GM12878 (cell line): Measurements from ENCODE around the gene CFB. TPM values are rescaled to one million over a fixed set of nuclear protein-coding genes. Genes with fewer than 3 reads are reported as not detected.

ENCODE experiments used
- BCL3 ChIP-seq: IDR thresholded peaks from 2 replicates; pipeline ENCODE4 v1.6.1; 2011; ENCODE audit warnings: borderline replicate concordance, low read depth, mild to moderate bottlenecking, moderate library complexity, low read length; ENCODE audit not compliant: insufficient read depth, poor library complexity, severe bottlenecking
- CBX3 ChIP-seq: fragments of 200-600 bp; sonication (generic); IDR thresholded peaks from 2 replicates; pipeline ENCODE4 v1.6.1; 2016; ENCODE audit warnings: low read depth, borderline replicate concordance
- CHD1 ChIP-seq: IDR thresholded peaks from 2 replicates; pipeline ENCODE4 v1.6.1; 2012; ENCODE audit warnings: low read depth, low read length, improper control_type of control experiment
- CHD2 ChIP-seq: IDR thresholded peaks from 2 replicates; pipeline ENCODE4 v1.6.1; 2011; ENCODE audit warnings: low read depth, low read length, improper control_type of control experiment, borderline replicate concordance
- CTCF ChIP-seq, 3 experiments: IDR thresholded peaks in 2 of 3; conservative IDR thresholded peaks in 1 of 3; 2 replicates each; pipeline ENCODE4 v1.5.1; 2011; ENCODE audit warnings: low read depth in 3 of 3, low read length in 3 of 3, mild to moderate bottlenecking in 3 of 3, control low read depth in 2 of 3, moderate library complexity in 2 of 3, inconsistent platforms in 1 of 3, mixed read lengths in 1 of 3; ENCODE audit not compliant: control insufficient read depth in 2 of 3, insufficient read depth in 1 of 3; ENCODE audit errors: extremely low read depth in 1 of 3
- EGR1 ChIP-seq, 2 experiments: IDR thresholded peaks; 1 replicate in 1 of 2; 2 replicates in 1 of 2; pipeline ENCODE4 v1.6.1; 2011 to 2012; ENCODE audit warnings: low read depth in 2 of 2, low read length in 2 of 2, borderline replicate concordance in 1 of 2, mild to moderate bottlenecking in 1 of 2, moderate library complexity in 1 of 2
- ELK1 ChIP-seq: IDR thresholded peaks from 2 replicates; pipeline ENCODE4 v1.6.1; 2012; ENCODE audit warnings: low read depth, low read length, improper control_type of control experiment
- HDAC6 ChIP-seq: fragments of 200-600 bp; sonication (generic); IDR thresholded peaks from one replicate; pipeline ENCODE4 v1.8.0; 2017; ENCODE audit warnings: antibody characterized with exemption; ENCODE audit not compliant: unreplicated experiment
- HSF1 ChIP-seq: fragments of 150-350 bp; IDR thresholded peaks from 2 replicates; pipeline ENCODE4 v1.6.1; 2014; ENCODE audit warnings: mild to moderate bottlenecking, low read depth, low read length
- JUND ChIP-seq: IDR thresholded peaks from 2 replicates; pipeline ENCODE4 v1.6.1; 2012; ENCODE audit warnings: low read depth, mild to moderate bottlenecking, low read length, improper control_type of control experiment, moderate library complexity
- KAT2A ChIP-seq: conservative IDR thresholded peaks from 2 replicates; pipeline ENCODE4 v1.6.1; 2011; ENCODE audit warnings: low read depth, low read length; ENCODE audit not compliant: control insufficient read depth
- NR2F1 ChIP-seq: fragments of 450-650 bp; conservative IDR thresholded peaks from 2 replicates; pipeline ENCODE4 v1.6.1; 2017; ENCODE audit warnings: mild to moderate bottlenecking
- NRF1 ChIP-seq: conservative IDR thresholded peaks from 2 replicates; pipeline ENCODE4 v1.6.1; 2011; ENCODE audit warnings: mild to moderate bottlenecking, low read depth, low read length, improper control_type of control experiment
- PAX8 ChIP-seq: fragments of 450-650 bp; IDR thresholded peaks from 2 replicates; pipeline ENCODE4 v1.6.1; 2017; ENCODE audit warnings: mild to moderate bottlenecking, moderate library complexity
- POLR2AphosphoS2 ChIP-seq: IDR thresholded peaks from 2 replicates; pipeline ENCODE4 v1.6.1; 2011; ENCODE audit warnings: low read depth, mild to moderate bottlenecking, low read length, improper control_type of control experiment, moderate library complexity
- RB1 ChIP-seq: fragments of 450-650 bp; formaldehyde crosslinking; IDR thresholded peaks from 2 replicates; pipeline ENCODE4 v1.6.1; 2017; ENCODE audit warnings: mild to moderate bottlenecking, borderline replicate concordance
- SMC3 ChIP-seq: IDR thresholded peaks from 2 replicates; pipeline ENCODE4 v1.6.1; 2011; ENCODE audit warnings: low read length, improper control_type of control experiment, borderline replicate concordance
- SRF ChIP-seq, 2 experiments: IDR thresholded peaks; 2 replicates each; pipeline ENCODE4 v1.6.1; 2011; ENCODE audit warnings: low read depth in 2 of 2, low read length in 2 of 2, mild to moderate bottlenecking in 1 of 2, moderate library complexity in 1 of 2
- STAT3 ChIP-seq: IDR thresholded peaks from 2 replicates; pipeline ENCODE4 v1.6.1; 2011; ENCODE audit warnings: low read depth, low read length, improper control_type of control experiment
- SUPT20H ChIP-seq: IDR thresholded peaks from 2 replicates; pipeline ENCODE4 v1.6.1; 2011; ENCODE audit warnings: low read depth, mild to moderate bottlenecking, low read length, moderate library complexity, borderline replicate concordance; ENCODE audit not compliant: control insufficient read depth
- SUZ12 ChIP-seq: fragments of 200-600 bp; sonication (generic); IDR thresholded peaks from one replicate; pipeline ENCODE4 v1.6.1; 2018; ENCODE audit warnings: antibody characterized with exemption, mild to moderate bottlenecking; ENCODE audit not compliant: unreplicated experiment
- TCF12 ChIP-seq: IDR thresholded peaks from 2 replicates; pipeline ENCODE4 v1.6.1; 2011; ENCODE audit warnings: low read depth, mild to moderate bottlenecking, low read length
- ZBED1 ChIP-seq: IDR thresholded peaks from 2 replicates; pipeline ENCODE4 v1.6.1; 2016; ENCODE audit warnings: borderline replicate concordance
- ZZZ3 ChIP-seq: IDR thresholded peaks from 2 replicates; pipeline ENCODE4 v1.6.1; 2011; ENCODE audit warnings: low read depth; ENCODE audit not compliant: control insufficient read depth, insufficient read length
- polyA plus RNA-seq, 11 experiments: library from polyadenylated mRNA; depleted of rRNA in 4 of 11; unstranded in 6 of 11; stranded (reverse) in 5 of 11; fragments of >200 nt; fragmentation: Nextera tagmentation in 4 of 11; fragmentation: Illumina TruSeq in 1 of 11; extraction: Ambion mirVana in 4 of 11; extraction: Trizol in 1 of 11; gene quantifications; 1 replicate in 1 of 11; 2 replicates in 10 of 11; pipeline versions ENCODE4 v1.2.1 to v1.2.3, GENCODE V29; 2011 to 2016; ENCODE audit warnings: inconsistent platforms in 2 of 11, missing spikeins in 2 of 11, low read depth in 1 of 11
- total RNA-seq, 4 experiments: library from RNA; depleted of rRNA in 3 of 4; stranded (reverse); fragments of >200 nt in 3 of 4; fragmentation: Illumina TruSeq in 1 of 4; extraction: Trizol in 1 of 4; gene quantifications; 2 replicates each; pipeline versions ENCODE4 v1.2.1 to v1.2.3, GENCODE V29; 2013 to 2021

CFB gene
- total and polyA plus RNA-seq, 10 of the 15 experiments (the other 5 are each of a cell fraction or from before 2014, with no cell fraction given) = 0.09 to 1.7 (median 0.44) TPM; not detected in 7

- TF ChIP-seq BCL3 = no peak
- no peak for TF ChIP-seq CBX3
- TF ChIP-seq ELK1 = peak; percentile 71
- peak; percentile 46 to 75; a peak in 2 of 4 replicates for TF ChIP-seq SRF (IDR thresholded peaks at IDR 0.05; ENCODE audit: low read depth in 2 of 2, low read length in 2 of 2)
- TF ChIP-seq TCF12 = 0 out of 2 replicates have a peak, but pooled peaks have one; percentile 52
- TF ChIP-seq CTCF (IDR thresholded peaks at IDR 0.05 in 2 of 3, conservative IDR thresholded peaks at IDR 0.05 in 1 of 3; ENCODE audit: control insufficient read depth in 2 of 3, extremely low read depth in 1 of 3, insufficient read depth in 1 of 3, low read depth in 3 of 3, low read length in 3 of 3) = no peak
- peak; percentile 76 for TF ChIP-seq CHD2
- no peak for TF ChIP-seq JUND
- TF ChIP-seq SMC3 = no peak
- TF ChIP-seq EGR1 (IDR thresholded peaks at IDR 0.05; ENCODE audit: borderline replicate concordance in 1 of 2, low read depth in 2 of 2, low read length in 2 of 2) = peak; percentile 2 to 33; a peak in 2 of 3 replicates
- no peak for TF ChIP-seq CHD1
- peak; percentile 17; the same call in 1 of the 2 replicates for TF ChIP-seq ZBED1
- no peak for TF ChIP-seq SUZ12
- peak; percentile 84; the same call in 1 of the 2 replicates for TF ChIP-seq RB1
- no peak for TF ChIP-seq HSF1
- TF ChIP-seq SUPT20H = no peak
- no peak for TF ChIP-seq HDAC6
- TF ChIP-seq POLR2AphosphoS2 = peak; percentile 11; the same call in 1 of the 2 replicates
- no peak for TF ChIP-seq PAX8
- TF ChIP-seq ZZZ3 = no peak
- TF ChIP-seq KAT2A = no peak
- TF ChIP-seq NR2F1 = peak; percentile 46; the same call in 1 of the 2 replicates
- TF ChIP-seq NRF1 = 0 out of 2 replicates have a peak, but pooled peaks have one; percentile 2
- TF ChIP-seq STAT3 = no peak
Observed at GRCh38 chr6:31971993-31972708, 26.3 kb downstream of the CFB start, which contains the start of gene DXO (continued).
